ENCODE results near the gene RASL11A.

DNA sequence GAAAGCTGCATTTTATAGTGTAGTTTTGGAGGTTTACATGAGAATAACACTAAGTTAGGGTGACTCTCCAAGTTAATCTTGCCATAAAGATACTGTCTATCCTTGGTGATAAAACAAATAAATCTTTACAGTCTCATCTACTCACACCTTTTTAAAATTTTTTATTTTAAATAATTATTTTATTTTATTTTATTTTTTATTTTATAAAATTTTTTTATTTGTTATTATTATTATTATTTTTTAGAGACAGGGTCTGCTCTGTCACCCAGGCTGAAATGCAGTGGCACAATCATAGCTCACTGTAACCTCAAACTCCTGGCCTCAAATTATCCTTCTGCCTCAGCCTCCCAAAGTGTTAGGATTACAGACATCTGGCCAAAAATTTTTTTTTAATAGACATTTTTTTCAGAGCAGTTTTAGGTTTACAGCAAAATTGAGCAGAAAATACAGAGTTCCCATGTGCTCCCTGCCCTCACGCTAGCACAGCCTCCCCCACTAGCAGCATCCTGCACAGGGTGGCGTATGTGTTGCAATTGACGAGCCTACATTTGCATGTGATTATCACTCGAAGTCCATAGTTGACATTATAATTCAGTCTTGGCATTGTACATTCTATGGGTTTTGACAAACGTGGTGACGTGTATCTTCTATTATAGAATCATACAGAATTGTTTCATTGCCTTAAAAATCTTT is 41.0 kb downstream of the RASL11A start:
- TF ChIP-seq, protein P1, sequence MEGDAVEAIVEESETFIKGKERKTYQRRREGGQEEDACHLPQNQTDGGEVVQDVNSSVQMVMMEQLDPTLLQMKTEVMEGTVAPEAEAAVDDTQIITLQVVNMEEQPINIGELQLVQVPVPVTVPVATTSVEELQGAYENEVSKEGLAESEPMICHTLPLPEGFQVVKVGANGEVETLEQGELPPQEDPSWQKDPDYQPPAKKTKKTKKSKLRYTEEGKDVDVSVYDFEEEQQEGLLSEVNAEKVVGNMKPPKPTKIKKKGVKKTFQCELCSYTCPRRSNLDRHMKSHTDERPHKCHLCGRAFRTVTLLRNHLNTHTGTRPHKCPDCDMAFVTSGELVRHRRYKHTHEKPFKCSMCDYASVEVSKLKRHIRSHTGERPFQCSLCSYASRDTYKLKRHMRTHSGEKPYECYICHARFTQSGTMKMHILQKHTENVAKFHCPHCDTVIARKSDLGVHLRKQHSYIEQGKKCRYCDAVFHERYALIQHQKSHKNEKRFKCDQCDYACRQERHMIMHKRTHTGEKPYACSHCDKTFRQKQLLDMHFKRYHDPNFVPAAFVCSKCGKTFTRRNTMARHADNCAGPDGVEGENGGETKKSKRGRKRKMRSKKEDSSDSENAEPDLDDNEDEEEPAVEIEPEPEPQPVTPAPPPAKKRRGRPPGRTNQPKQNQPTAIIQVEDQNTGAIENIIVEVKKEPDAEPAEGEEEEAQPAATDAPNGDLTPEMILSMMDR (conservative IDR thresholded peaks at IDR 0.05; ENCODE audit: low read length): no peak
- TF ChIP-seq EZH2phosphoT487 (IDR thresholded peaks at IDR 0.05; ENCODE audit: borderline replicate concordance): no peak
